Measurements from ENCODE around the gene LHFPL5. TPM values are rescaled to one million over a fixed set of nuclear protein-coding genes. Genes with fewer than 3 reads are reported as not detected.

Gene LHFPL5
- total RNA-seq, 2 experiments from 2014 or later: not detected

DNA sequence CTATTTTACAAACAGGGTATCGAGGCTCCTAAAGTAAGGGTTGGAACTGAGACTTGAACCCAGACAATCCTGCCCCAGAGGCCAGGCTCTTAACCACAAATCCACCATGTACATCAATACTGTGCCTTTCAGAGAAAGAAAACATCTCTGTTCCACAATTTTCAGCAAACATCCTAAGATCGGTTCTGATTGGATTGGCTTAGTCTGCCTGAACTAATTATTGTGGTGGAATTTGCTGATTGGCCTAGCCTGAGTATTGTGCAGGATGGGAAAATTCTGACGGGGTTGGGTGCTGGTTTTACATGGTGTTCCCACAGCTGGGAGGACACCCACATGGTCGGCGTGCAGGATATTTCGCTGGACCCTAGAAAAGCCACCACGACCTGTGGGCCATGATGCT lies 24.4 kb upstream of the LHFPL5 start, which contains the start of gene CLPSL1:
CLPSL1 (plus strand) TSS at position 301 of the 400 bp plus-strand sequence; CDS start at position 393, 92 bp downstream.
- no peaks in the 10 kb centered on the region for H3K9me3 Mint-ChIP-seq
- no peak within 1 kb of the TSS for H3K4me3 Mint-ChIP-seq
- no peak within 1 kb of the TSS for H3K27ac Mint-ChIP-seq
- peaks cover 21% of the 10 kb centered on the region for H3K27me3 Mint-ChIP-seq (ENCODE audit: low read depth)
- CTCF ChIA-PET: no interaction called here
- no peak for DNase-seq
- intact Hi-C loops (cut with micrococcal nuclease): no loop called here
- peaks cover under 1% of the 10 kb centered on the region for H3K36me3 Mint-ChIP-seq (ENCODE audit: low read depth)
- H3K4me1 Mint-ChIP-seq (ENCODE audit: low read depth): peaks cover 2% of the 10 kb centered on the region

DNA sequence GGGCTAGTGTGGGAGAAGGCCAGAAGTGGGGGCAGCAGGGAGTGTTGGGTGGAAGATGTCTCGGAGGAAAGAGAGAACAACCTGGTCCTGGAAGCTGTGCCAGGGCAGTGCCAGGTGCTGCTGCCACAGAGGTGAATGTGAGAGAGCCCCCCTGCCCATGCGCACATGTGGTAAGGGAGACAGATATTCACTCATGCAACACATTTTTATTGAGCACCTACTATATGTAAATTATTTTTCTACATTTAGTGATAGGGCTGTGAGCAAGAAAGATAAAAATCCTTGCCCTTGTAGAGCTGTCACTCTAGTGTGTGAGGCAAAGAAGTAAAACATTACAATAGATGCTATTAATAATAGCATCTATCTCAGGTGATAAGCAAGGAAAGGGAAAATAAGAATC lies 23.9 kb upstream of the LHFPL5 start:
- no peak for DNase-seq
- Mint-ChIP-seq H3K27me3 (ENCODE audit: low read depth) (peaks cover 19% of the 10 kb centered on the region), H3K9me3 (no peaks in the 10 kb centered on the region), H3K4me1 (ENCODE audit: low read depth) (peaks cover 2% of the 10 kb centered on the region), H3K4me3 (no peak overlapping the region), H3K27ac (no peak overlapping the region), H3K36me3 (ENCODE audit: low read depth) (no peaks in the 10 kb centered on the region)
- CTCF ChIA-PET: interaction anchor here (0.6 kb wide), 1 partner anchor 194 kb away, joined by 3 read pairs; no protein-coding TSS in a partner anchor
- intact Hi-C loops (cut with micrococcal nuclease): no loop called here

GRCh38 chr6:35782424-35782823 lies 22.7 kb upstream of the LHFPL5 start:
- Mint-ChIP-seq H3K9me3 (no peaks in the 10 kb centered on the region), H3K27ac (no peak overlapping the region), H3K4me1 (ENCODE audit: low read depth) (no peaks in the 10 kb centered on the region), H3K36me3 (ENCODE audit: low read depth) (no peaks in the 10 kb centered on the region), H3K27me3 (ENCODE audit: low read depth) (peaks cover 21% of the 10 kb centered on the region), H3K4me3 (no peak overlapping the region)
- CTCF ChIA-PET: interaction anchor here (0.9 kb wide), 1 partner anchor 158 kb away, joined by 3 read pairs; no protein-coding TSS in a partner anchor
- intact Hi-C loops (cut with micrococcal nuclease): no loop called here
- DNase-seq: no peak

GRCh38 chr6:35784200-35784599 lies 21.0 kb upstream of the LHFPL5 start:
- DNase-seq: no peak
- intact Hi-C loops (cut with micrococcal nuclease): no loop called here
- H3K4me1 Mint-ChIP-seq (ENCODE audit: low read depth): no peaks in the 10 kb centered on the region
- CTCF ChIA-PET: no interaction called here
- no peak overlapping the region for H3K4me3 Mint-ChIP-seq
- H3K27ac Mint-ChIP-seq: no peak overlapping the region
- H3K9me3 Mint-ChIP-seq: no peaks in the 10 kb centered on the region
- H3K36me3 Mint-ChIP-seq (ENCODE audit: low read depth): no peaks in the 10 kb centered on the region
- peaks cover 27% of the 10 kb centered on the region for H3K27me3 Mint-ChIP-seq (ENCODE audit: low read depth)

DNA sequence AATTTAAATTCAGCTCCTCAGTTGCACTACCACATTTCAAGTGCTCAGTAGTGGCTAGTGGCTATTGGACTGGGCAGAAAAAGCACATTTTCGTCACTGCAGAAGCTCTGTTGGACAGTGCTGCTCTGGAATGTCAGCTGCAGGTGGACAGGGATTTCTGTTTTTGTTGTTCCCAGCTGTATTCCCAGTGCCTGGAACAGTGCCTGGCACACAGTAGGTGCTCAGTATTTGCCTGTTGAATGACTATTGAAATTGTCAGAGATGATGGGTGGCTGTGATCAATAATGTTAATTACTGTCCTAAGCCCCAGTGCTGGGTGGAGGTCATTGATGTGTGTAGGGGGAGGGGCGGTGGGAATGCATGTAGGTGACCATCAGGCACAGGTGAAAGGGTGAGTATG lies 18.9 kb upstream of the LHFPL5 start:
- no peaks in the 10 kb centered on the region for H3K4me1 Mint-ChIP-seq (ENCODE audit: low read depth)
- H3K36me3 Mint-ChIP-seq (ENCODE audit: low read depth): no peaks in the 10 kb centered on the region
- no peak overlapping the region for H3K27ac Mint-ChIP-seq
- intact Hi-C loops (cut with micrococcal nuclease): no loop called here
- H3K4me3 Mint-ChIP-seq: no peak overlapping the region
- no peaks in the 10 kb centered on the region for H3K9me3 Mint-ChIP-seq
- no peak for DNase-seq
- CTCF ChIA-PET: interaction anchor here (0.5 to 1.7 kb wide), 2 partner anchors 17 to 50 kb away, joined by 3 read pairs; partner anchors contain the start of gene ARMC12
- H3K27me3 Mint-ChIP-seq (ENCODE audit: low read depth): peaks cover 25% of the 10 kb centered on the region

DNA sequence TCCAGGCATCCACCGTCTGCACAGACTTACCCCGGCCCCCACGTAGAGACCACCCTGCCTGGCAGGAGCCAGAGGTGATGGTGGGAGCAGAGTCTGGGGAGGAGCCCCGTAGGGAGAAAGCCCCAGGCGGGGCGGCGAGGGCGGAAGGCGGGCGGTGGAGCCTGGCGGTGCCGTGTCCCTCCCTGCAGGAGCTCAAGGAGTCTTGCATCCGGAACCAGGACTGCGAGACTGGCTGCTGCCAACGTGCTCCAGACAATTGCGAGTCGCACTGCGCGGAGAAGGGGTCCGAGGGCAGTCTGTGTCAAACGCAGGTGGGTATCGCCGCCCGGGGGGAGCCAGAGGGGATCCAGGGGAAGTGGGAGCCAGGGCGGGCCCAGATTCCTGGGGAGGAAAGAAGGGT lies 18.3 kb upstream of the LHFPL5 start:
- no peak overlapping the region for H3K4me3 Mint-ChIP-seq
- H3K4me1 Mint-ChIP-seq (ENCODE audit: low read depth): no peaks in the 10 kb centered on the region
- H3K27ac Mint-ChIP-seq: no peak overlapping the region
- H3K36me3 Mint-ChIP-seq (ENCODE audit: low read depth): no peaks in the 10 kb centered on the region
- no peaks in the 10 kb centered on the region for H3K9me3 Mint-ChIP-seq
- peaks cover 25% of the 10 kb centered on the region for H3K27me3 Mint-ChIP-seq (ENCODE audit: low read depth)
- CTCF ChIA-PET: interaction anchor here (0.5 to 1.7 kb wide), 2 partner anchors 16 to 50 kb away, joined by 3 read pairs; partner anchors contain the start of gene ARMC12
- no peak for DNase-seq
- intact Hi-C loops (cut with micrococcal nuclease): no loop called here

DNA sequence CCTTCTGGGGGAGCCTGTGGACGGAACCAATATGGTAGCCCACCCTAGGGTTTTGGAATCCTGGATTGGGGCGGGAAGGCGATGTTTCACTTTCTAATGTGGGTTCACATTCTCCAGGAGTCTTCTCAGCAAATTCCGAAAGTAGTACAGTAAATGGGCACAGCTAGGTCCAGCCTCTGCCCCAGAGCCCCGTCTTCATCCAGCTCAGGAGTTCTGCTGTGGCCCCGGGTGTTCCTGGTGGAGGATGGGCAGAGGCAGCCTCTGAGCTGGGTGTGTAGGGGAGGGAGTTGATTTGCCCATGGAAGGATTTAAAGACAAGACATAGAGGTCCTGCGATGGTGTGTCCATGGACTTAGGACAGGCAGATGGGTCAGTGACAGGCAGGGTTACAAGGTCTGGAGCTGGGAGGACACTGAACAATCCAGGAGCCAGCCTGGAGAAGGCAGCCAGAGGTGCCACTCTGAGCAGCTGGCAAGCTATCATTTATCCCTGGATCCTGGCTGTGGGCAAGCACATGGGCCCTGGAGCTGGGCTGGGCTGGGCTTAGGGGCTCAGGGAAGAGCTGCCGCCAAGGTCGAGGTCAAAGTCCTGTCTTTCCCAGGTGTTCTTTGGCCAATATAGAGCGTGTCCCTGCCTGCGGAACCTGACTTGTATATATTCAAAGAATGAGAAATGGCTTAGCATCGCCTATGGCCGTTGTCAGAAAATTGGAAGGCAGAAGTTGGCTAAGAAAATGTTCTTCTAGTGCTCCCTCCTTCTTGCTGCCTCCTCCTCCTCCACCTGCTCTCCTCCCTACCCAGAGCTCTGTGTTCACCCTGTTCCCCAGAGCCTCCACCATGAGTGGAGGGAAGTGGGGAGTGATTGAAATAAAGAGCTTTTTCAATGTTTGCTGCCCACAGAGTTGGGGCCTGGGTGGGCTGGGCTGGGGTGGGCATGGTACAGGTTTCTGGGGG lies 17.6 kb upstream of the LHFPL5 start:
- no peaks in the 10 kb centered on the region for H3K36me3 Mint-ChIP-seq (ENCODE audit: low read depth)
- no peak overlapping the region for H3K4me3 Mint-ChIP-seq
- no peak overlapping the region for H3K27ac Mint-ChIP-seq
- no peak for DNase-seq
- CTCF ChIA-PET: interaction anchor here (1.7 kb wide), 1 partner anchor 51 kb away, joined by 3 read pairs; the partner anchor contains the start of gene ARMC12
- intact Hi-C loops (cut with micrococcal nuclease): no loop called here
- peaks cover 25% of the 10 kb centered on the region for H3K27me3 Mint-ChIP-seq (ENCODE audit: low read depth)
- H3K4me1 Mint-ChIP-seq (ENCODE audit: low read depth): no peaks in the 10 kb centered on the region
- no peaks in the 10 kb centered on the region for H3K9me3 Mint-ChIP-seq

GRCh38 chr6:35788423-35788982 lies 16.6 kb upstream of the LHFPL5 start:
- peaks cover 25% of the 10 kb centered on the region for H3K27me3 Mint-ChIP-seq (ENCODE audit: low read depth)
- H3K36me3 Mint-ChIP-seq (ENCODE audit: low read depth): no peaks in the 10 kb centered on the region
- DNase-seq: no peak
- no peak overlapping the region for H3K27ac Mint-ChIP-seq
- intact Hi-C loops (cut with micrococcal nuclease): no loop called here
- no peak overlapping the region for H3K4me3 Mint-ChIP-seq
- no peaks in the 10 kb centered on the region for H3K9me3 Mint-ChIP-seq
- no peaks in the 10 kb centered on the region for H3K4me1 Mint-ChIP-seq (ENCODE audit: low read depth)
- CTCF ChIA-PET: no interaction called here

DNA sequence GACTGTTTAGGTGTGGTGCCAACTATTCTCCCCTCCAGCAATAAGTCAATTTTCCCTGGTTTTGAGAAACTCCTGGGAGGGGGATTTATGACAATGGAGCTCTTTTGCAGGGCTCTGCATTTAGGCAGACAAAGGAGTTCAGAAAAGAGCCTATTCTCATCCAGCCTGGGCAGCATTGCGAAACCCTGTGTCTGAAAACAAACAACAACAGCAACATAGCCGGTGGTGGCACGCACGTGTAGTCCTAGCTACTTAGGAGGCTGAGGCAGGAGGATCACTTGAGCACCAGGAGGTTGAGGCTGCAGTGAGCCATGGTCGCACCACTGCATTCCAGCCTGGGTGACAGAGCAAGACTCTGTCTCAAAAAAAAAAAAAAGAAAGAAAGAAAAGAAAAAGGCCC lies 14.5 kb upstream of the LHFPL5 start:
- intact Hi-C loops (cut with micrococcal nuclease): no loop called here
- no peaks in the 10 kb centered on the region for H3K9me3 Mint-ChIP-seq

DNA sequence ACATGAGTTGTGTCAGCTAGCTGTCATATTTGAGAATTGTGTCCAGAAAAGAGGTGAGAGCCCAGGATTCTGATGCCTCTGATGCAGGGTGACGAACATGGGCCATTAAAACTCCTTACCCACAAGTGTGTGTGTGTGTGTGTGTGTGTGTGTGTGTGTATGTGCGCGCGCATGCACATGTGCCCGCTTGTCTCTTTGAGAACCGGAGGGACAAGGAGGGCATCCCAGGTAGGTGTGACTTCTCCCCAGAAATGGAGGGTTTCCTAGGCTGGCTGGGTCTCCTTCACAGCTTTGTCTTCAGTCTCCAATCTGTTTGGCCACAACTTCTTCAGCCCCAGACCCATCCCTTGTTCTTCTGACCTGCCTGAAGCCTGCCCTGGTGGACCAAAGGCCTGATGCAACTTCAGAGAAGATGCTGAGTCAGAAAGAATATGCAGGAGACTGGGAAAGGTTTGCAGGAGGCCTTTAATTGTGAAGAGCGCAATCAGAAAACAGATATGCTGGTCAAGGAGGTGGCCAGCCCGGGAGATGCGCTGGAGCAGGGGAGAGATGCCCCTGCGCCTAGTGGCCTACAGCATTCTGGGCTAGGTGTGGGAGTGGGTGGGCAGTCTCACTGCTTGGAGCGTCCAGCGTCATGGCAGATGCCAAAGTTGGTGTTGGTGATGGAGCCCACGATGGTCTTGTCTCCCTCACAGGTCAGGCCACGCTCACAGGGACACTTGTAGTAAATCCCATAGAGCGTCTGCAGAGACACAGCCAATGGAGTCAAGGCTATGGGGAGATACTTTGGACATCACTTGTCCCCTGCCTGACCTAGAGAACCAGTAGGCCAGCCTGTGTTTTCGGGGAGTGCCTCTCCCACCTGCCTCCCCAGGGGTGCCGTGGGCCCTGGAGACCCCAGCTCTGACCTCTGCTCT lies 10.4 kb upstream of the LHFPL5 start:
- CTCF ChIA-PET: interaction anchor here (0.6 kb wide), 1 partner anchor 281 kb away, joined by 4 read pairs; no protein-coding TSS in a partner anchor
- Mint-ChIP-seq H3K4me3 (no peak overlapping the region), H3K27ac (no peak overlapping the region), H3K4me1 (ENCODE audit: low read depth) (no peaks in the 10 kb centered on the region), H3K36me3 (ENCODE audit: low read depth) (no peaks in the 10 kb centered on the region), H3K9me3 (no peaks in the 10 kb centered on the region), H3K27me3 (ENCODE audit: low read depth) (no peaks in the 10 kb centered on the region)
- DNase-seq: no peak
- intact Hi-C loops (cut with micrococcal nuclease): no loop called here

More for the DNA sequence above, 14.5 kb upstream of the LHFPL5 start:
- no peak overlapping the region for H3K27ac Mint-ChIP-seq
- H3K4me1 Mint-ChIP-seq (ENCODE audit: low read depth): no peaks in the 10 kb centered on the region
- H3K4me3 Mint-ChIP-seq: no peak overlapping the region
- no peak for DNase-seq
- CTCF ChIA-PET: interaction anchor here (0.6 to 0.7 kb wide), 3 partner anchors 209 to 1944 kb away, joined by 3 to 4 read pairs (median 3); no protein-coding TSS in a partner anchor
- peaks cover 19% of the 10 kb centered on the region for H3K27me3 Mint-ChIP-seq (ENCODE audit: low read depth)
- no peaks in the 10 kb centered on the region for H3K36me3 Mint-ChIP-seq (ENCODE audit: low read depth)

DNA sequence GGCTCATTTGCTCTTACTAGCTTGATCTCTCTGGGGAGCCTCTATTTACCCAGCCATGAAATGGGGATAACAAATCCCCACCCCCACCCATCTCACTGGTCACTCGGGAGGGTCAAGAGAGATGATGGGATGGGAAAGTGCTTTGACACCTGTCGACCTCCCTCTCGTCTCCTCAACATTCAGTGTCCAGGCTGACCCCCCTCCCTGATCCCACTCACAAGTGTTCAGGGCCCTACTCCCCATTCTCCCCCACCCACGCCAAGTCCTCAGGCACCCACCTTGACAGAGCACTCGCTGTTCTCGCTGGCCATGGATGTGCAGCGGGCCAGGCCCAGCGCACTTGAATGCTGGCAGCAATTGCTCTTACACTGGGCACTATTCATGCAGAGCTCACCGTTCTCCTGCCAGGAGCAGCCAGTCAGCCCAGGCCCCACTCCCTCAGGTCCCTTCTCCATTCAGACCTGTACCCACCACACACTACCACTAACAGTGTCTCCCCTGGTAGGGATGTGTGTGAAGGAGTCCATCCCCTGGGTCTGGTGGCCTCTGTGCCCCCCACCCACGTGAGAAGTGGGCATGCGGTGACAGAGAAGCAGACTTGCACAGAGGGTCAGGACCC lies 9.6 kb upstream of the LHFPL5 start:
- H3K27me3 Mint-ChIP-seq (ENCODE audit: low read depth): no peaks in the 10 kb centered on the region
- CTCF ChIA-PET: no interaction called here
- H3K9me3 Mint-ChIP-seq: no peaks in the 10 kb centered on the region
- no peaks in the 10 kb centered on the region for H3K36me3 Mint-ChIP-seq (ENCODE audit: low read depth)
- H3K27ac Mint-ChIP-seq: no peak overlapping the region
- H3K4me3 Mint-ChIP-seq: no peak overlapping the region
- intact Hi-C loops (cut with micrococcal nuclease): no loop called here
- no peak for DNase-seq
- H3K4me1 Mint-ChIP-seq (ENCODE audit: low read depth): no peaks in the 10 kb centered on the region
